Epithelial cell of proximal tubule (primary cell): Measurements from ENCODE around the gene RNF14. TPM values are rescaled to one million over a fixed set of nuclear protein-coding genes. Genes with fewer than 3 reads are reported as not detected.

Experiments used
- DNase-seq: peaks from one replicate; pipeline ENCODE4 v3.0.0-alpha.2; 2011; ENCODE audit warnings: low read depth
- H3K4me3 ChIP-seq: 2 replicates; pipeline ENCODE4 v1.5.1; 2011; ENCODE audit warnings: low read depth, mild to moderate bottlenecking, low read length
- CTCF ChIP-seq: conservative IDR thresholded peaks from 2 replicates; pipeline ENCODE4 v1.5.1; 2012; ENCODE audit warnings: low read depth, mild to moderate bottlenecking, low read length
- total RNA-seq: library from RNA; depleted of rRNA; stranded (reverse); fragments of >200 nt; gene quantifications from 2 replicates; pipeline ENCODE4 v1.2.3, GENCODE V29; 2015

The RNF14 gene
- total RNA-seq, 1 donor from 2014 or later = 58.4 TPM

- no peak for DNase-seq
- H3K4me3 ChIP-seq = no peak overlapping the region
- no peak for TF ChIP-seq CTCF
These were observed 39.9 kb downstream of the RNF14 start for GRCh38 chr5:142008813-142009212.

GRCh38 chr5:142009886-142010285 lies 41.0 kb downstream of the RNF14 start:
- no peak for TF ChIP-seq CTCF
- no peak overlapping the region for H3K4me3 ChIP-seq
- DNase-seq = no peak

- no peak for DNase-seq
- peak overlapping the region; percentile 87 for H3K4me3 ChIP-seq
- no peak for TF ChIP-seq CTCF
These were observed 42.8 kb downstream of the RNF14 start for GRCh38 chr5:142011572-142012185.

GRCh38 chr5:142012186-142012785 lies 43.4 kb downstream of the RNF14 start:
- TF ChIP-seq CTCF = peak; percentile 77
- H3K4me3 ChIP-seq = peak overlapping the region; percentile 87
- DNase-seq = no peak

GRCh38 chr5:142012792-142013388 lies 44.0 kb downstream of the RNF14 start, which contains the start of gene GNPDA1:
GNPDA1 (minus strand) TSS chr5:142013027; CDS start chr5:142012035, 992 bp downstream.
- no peak for DNase-seq
- H3K4me3 ChIP-seq = peak within 1 kb of the TSS; percentile 87
- no peak for TF ChIP-seq CTCF

- TF ChIP-seq CTCF = no peak
These were observed 45.0 kb downstream of the RNF14 start for GRCh38 chr5:142013734-142014521.

More at GRCh38 chr5:142013734-142014521, 45.0 kb downstream of the RNF14 start:
- peak overlapping the region; percentile 87 for H3K4me3 ChIP-seq
- peak; percentile 82 for DNase-seq
